HG02885 (cell line): ENCODE measurements around the gene PIGN.
"Not testable (repeated sequence)": the region's sequence is repeated elsewhere in the genome, so short reads cannot be mapped to it uniquely, and the experiment has no call there.

Experiments
- ATAC-seq: cut with Tn5 transposase; IDR thresholded peaks from one replicate; pipeline ENCODE4 v1.9.1; 2021; ENCODE audit warnings: mild to moderate bottlenecking; ENCODE audit not compliant: unreplicated experiment, poor library complexity

The PIGN gene

DNA sequence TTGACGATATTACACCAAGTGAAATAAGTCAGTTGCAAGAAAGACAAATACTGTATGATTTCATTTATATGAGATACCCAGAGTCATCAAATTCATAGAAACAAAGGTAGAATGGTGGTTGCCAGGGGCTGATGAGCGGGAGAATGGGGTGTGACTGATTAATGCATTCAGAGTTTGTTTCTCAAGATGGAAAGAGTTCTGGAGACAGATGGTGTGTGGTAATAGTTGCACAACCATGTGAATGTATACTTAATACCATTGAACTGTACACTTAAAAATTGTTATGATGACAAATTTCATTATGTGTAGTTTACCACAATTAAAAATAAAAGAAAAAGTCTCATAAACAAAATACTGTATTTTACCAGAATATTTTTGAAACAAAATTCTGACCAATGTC lies 117.3 kb downstream of the PIGN start:
- no peak for ATAC-seq

DNA sequence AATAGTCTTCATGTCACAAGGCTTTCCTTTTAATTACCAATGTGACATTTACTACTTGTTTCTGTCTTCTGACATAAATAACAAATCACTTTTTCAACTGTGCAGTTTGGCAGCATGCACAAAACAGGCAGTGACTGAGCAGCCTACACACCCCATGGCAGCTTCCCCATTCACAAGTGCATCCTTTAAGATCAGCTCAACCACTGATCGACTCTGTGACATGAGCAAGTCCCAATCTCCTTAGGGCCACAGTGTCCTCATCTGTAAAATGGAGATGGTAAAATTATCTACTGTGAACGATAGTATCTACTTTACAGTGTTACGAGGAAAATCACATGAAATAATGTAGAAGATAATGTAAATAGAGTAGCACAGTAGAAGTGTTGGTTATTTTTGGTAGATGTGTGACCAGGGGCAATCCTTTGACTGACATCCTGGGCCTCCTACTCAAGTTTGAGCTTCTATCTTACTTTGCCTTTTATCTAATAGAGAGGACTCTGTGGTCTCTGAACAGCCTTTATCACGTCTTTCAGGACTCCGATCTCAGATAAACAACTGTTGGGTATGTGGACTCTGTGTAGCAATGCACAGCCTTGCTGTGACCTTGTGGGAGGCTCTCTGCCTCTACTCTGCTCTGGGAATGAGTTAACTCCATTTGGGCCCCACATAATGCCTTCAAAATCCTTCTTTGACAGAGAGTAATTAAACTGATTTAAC lies 120.6 kb downstream of the PIGN start:
- ATAC-seq, result no peak

DNA sequence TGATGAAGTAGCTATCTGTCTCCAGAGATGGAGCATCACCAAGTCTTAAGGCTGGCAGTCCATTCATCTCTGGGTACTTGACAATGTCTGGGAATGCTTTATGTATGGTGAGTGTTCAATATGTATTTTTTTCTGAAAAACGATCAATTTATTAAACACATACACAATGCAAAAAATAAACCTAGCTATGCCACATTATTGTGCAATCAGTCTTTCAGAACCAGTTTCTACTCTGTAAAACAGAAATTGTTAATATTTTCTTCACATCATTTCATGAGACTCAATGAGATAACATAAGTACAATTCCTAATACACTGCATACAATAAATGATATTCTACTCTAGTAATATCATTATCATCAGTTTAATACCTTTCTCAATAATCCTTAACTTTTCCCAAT lies 122.5 kb downstream of the PIGN start:
- no peak for ATAC-seq

DNA sequence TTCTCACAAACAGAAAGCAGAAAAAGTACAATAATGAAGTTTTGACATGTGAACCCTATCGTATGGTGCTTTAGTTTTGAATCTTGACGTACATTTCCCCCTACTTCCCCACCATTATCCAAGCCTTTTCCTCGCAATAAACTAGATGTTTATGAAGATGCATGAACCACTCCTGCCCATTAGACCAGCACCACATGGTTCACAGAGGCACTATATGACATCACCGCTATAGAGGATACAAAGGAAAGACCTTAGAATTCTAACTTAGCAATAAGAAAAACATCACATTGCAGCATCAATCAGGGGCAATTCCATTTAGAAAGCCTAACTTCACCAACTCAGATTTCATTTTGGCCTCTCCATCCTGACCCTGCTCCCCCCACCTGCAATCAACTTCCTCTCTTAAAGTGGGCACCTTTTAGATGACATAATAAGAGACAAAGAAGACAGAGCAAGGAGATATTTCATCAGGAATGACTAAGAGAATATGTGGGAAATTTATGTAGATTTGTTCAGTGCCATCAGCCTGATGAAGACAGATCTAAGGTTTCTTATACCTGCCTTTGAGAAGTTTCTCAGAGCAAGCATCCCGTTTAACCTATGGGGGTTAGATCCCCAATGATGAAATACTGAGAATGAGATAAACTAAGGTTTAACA lies 124.9 kb downstream of the PIGN start:
- ATAC-seq, result no peak

DNA sequence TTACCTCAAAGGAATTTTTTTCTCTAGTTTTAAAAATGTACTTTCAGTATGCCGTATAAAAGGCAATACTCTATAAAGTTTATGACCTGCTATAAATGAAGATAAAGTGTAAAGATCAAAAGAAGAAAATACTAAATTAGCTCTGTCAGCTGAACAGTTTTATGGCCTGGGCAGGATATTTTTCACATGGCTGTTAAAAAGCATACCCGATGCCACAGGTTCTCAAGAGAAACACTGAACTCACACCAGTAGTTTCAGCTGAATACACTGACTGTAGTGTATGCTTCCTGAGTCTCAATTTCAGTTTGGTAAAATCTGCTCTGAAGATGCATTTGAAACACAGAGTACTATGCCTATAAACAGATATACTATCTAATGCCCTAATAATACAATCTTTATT lies 126.0 kb downstream of the PIGN start:
- no peak for ATAC-seq

DNA sequence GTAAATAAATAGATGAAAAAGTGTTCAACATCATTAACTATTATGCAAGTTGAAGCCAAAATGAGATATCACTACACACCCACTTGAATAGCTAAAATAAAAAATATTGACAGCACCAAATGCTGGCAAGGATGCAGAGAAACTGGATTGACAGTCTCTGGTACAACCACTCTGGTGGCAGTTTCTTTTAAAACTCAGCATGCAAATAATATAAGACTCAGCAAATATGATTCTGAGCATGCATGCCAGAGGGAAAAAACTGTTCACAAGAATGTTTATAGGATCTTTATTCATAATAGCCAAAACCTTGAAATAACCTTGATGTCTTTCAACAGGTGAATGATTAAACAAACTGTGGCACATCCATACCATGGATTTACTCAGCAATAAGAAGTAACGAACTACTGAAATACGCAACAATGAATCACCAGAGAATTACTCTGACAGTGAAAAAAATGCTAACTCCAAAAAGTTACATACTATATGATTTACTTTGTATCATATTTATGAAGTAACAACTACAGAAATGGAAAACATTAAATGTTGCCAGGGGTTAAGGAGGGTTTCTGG lies 131.8 kb downstream of the PIGN start:
- ATAC-seq, result no peak

DNA sequence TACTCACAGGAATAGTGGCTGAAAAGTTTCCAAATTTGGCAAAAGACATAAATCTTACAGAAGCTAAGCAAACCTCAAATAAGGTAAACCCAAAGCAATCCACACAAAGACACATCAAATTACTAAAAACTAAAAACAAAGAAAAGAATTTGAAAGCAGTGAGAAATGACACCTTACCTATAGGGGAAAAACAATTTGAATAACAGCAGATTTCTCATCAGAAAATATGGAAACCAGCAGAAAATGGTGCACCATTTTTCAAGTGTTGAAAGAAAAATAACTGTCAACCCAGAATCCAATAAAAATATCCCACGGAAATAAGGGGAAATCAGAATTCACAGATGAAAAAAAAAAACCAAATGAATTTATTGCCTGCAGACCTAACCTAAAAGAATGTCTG lies 138.6 kb downstream of the PIGN start:
- ATAC-seq, result no peak

DNA sequence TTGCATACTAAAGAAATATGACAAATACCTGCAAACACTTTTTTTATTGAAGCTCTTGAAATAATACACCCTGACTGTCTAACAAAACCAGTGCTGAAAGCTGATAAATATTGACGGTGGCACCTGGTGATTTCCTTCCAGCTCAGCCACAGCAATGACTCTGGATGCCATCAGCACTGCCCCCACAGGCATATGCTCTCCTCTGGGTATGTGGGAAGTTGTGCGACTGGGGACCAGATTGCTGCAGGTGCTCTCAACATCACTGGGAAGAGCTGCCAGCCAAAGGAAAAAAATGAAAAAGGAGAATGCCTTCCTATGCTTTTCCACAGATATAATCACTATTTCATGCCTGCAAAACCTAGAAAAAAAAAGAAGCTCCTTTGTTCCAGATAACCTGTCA lies 141.5 kb downstream of the PIGN start:
- no peak for ATAC-seq

DNA sequence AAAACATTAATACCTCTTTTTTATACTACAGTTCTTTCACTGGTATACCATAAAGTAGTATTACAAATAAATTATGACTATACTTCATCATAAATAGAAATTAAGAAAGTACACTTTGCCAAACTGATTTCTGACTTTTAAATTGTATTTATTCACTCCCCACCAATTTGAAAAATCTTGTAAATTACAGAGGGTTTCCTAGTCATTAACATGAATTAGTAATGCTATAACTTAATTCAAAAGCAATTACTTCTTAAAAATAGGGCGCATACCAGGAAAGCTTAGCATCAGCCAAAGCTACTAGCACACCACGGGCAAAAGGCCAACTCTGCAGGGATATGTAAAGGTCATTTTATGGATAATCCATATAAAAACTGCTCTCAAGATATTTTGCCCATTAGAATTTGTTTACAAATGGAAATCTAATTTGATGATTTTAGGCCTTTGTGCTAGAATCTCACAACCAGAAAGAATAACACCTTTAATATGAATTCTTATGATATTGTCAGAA lies 142.3 kb downstream of the PIGN start:
- ATAC-seq, result no peak

DNA sequence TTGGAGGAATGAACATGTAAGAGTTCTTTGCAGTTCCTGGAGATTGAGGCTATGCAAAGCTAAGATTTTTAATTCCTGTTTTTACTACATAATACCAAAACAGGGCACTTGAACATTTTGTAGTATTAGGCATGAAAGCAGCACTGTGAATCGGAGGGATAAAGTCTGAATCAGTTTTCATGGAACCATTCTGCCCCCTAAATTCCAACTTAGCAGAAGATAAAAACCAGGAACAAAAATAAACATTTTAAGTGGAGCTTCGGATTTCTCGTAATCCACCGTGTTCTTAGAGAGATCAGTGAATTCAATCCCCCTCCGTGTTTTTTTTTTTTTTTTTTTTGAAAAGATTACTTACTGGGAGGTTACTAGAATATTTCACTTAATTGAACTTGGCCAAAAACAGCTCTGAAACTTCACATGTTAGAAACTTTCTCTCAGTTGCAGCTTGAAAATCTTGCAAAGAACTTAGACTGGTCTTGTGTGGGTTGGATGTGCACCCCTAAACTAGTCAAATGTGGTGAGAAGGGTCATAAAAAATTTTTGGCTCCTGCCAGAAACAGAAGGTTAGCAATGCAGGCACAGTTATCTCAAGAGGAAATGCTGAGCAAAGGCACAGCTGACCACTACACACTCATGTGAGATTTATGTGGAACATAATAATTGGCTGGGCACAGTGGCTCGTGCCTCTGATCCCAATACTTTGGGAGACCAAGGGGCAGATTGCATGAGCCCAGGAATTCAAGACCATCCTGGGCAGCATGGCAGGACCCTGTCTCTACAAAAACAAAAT lies 148.7 kb downstream of the PIGN start:
- ATAC-seq, result no peak

DNA sequence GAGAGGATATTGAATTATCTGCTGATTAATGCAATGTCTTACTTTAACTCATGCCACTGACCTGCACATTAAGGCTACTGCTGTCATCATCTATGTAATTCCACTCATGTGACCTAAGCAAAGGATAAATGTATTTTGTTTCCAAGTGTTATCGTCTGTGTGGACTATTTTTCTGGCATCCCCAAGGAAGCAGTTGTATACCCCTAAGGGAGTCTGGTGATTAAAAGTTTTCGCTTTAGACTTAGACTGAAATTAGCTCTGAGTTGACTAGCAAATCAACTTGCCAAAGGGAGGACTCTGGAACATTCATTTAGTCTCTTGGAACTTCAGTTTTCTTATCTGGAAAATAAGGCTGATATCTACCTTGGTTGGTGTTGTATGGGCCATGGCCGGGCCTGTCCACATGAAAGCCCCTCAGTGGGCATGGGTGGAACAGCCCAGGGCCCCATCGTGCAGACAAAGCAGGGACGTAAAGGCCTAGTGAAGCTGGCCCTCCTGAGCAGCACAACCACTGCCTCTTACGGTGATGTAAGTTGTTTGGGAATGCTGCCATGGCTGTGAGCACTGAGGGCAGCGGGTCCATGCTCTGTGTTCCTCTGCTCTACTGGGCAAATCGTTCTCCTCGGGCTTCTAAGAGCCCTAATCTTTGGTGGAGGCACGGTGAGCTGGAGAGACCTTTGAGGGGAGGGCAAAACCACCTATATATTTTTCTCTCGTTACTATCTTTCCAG lies 149.7 kb downstream of the PIGN start:
- ATAC-seq, result no peak

DNA sequence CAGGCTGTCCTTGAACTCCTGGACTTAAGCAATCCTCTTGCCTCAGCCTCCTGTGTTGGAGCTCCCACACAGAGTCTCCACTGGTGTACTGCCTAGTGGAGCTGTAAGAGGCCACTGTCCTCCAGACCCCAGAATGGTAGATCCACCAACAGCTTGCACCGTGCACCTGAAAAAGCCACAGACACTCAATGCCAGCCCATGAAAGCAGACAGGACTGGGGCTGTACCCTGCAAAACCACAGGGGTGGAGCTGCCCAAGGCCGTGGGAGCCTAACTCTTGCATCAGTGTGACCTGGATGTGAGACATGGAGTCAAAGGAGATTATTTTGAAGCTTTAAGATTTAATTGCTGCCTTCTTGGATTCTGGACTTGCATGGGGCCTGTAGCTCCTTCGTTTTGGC lies 152.6 kb downstream of the PIGN start:
- ATAC-seq, result not testable (repeated sequence)

DNA sequence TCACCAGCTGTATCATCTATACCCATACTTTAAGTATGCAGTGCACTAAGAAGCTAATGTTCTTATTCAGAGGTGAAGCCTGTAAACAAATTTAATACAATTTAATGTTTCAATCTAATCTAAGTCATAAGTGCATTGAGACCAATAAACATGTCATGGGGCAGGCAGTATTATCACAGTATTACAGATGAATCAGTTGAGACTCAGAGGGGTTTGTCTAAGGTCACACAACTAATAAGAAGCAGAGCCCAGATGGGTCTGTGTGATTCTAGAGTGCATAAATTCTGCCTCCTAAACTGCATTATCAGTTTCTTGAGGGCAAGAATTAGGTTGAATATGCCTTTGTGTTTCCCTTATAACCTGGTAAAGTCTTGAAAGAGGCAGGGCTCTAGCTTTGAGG lies 153.1 kb downstream of the PIGN start:
- ATAC-seq, result no peak

DNA sequence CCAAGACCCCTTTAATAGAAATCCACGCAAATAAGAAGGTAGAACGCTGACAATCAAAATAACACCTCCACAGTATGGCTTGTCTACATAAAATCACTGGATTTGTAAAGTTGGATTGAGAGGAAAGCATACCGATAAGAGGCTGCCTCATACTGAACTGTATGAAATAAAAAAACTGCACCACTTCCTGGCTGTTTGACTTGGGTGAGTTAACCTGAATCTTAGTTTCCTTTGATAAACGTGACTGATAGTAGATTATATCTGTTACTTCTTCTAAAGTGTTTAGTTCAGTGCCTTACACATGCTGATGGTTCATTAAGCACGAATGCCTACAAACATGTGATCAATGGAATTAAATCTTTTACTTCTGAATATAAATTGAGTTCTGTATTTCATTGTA lies 153.6 kb downstream of the PIGN start:
- ATAC-seq, result no peak

DNA sequence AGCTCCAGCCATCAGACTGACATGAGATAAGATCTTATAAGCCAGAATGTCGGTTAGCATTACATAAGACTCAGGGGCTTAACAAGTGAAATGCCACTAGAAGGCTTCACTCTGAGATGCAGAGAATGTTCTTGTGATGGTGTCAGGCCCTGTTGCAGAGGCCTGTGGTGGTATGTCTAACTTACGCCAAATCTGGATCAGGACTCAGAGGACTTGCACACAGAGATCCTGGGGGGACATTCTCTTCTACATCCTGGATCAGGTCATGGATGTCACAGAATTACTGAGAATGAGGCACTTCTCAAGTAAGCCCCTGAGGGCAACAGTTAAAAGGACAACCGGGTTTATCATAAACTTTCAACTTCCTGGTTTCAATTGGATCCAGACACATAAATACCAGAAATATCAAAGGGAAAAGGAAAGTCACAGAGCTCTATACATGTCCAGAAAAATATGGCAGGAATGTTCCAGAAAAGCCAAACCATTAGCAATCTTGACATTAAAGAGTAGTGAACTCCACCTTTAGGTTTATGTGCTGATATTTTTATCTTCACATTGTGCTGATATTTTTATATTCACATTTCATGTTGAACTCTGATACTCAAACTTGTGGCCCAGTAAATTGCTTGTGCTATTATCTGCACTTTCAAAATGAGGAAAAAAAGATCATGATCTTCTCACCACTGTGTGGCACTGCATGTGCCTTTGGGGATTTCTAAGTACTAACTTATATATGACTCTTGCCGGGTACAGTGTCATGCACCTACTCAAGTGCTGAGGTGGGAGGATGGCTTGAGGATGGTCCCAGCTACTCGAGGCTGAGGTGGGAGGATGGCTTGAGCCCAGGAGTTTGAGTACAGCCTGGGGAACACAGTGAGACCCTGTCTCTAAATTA lies 156.5 kb downstream of the PIGN start:
- ATAC-seq, result no peak

DNA sequence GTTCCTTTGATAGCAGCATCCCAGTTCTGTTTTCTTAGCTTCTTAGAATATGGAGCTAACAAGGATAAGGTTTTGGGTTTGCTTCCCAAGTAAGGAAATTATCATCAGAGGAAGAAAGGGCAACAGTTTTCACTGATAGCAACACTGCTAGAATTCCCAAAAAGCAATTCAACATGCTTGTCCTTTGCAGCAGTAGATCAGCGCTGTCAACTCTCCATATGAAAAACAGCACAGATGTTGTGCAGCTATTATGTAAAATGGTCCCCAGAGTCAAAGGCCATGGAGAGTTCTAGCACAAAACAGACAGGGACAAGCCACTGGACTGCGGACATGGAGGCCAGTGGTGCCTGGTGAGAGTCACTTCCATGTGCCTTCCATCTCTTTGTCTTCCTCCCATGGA lies 158.1 kb downstream of the PIGN start:
- no peak for ATAC-seq

DNA sequence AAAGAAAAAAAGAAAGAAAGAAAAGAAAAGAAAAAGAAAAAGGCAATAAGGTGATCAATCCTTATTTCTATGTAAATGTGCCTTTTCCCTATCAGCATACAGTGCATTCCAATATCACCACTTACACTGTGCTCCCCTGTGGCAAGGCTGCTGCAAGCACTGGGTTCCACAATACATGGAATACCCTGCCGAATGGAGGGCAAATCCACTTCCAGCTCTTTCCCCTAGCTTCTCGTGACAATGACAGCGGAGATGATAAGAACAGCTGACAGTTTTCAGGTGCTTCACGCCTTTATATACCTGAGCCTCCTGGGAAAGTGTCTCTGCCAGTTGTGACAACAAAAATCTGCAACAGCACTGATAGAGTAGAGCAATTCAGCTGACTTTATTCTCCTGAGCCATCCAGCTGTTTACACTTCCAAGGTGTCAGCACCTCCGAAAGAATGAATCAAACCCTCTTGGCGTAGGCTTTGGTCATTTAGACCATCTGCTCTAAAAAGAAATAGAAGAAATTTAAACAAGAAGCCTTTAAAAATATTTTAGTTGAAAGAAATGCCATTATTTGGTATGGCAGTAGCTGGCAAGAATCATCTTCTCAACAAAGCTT lies 158.8 kb downstream of the PIGN start:
- ATAC-seq, result no peak

DNA sequence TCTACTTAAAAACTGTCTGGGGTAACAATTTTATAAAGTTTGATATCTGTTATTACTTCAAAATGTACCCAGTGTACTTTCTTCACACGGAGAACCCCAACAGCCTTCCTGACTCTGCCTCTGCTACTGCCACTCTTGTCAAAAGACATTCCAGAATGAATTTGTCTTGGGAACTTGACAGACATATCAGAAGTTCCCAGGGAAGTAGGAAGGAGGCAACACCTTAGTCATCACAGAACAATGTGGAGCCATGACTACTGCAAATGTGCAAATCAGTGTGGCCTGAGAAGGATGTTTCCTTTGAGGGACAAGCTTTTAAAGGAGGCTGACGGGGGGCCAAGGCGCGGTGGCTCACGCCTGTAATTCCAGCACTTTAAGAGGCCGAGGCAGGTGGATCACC lies 160.3 kb downstream of the PIGN start:
- no peak for ATAC-seq

DNA sequence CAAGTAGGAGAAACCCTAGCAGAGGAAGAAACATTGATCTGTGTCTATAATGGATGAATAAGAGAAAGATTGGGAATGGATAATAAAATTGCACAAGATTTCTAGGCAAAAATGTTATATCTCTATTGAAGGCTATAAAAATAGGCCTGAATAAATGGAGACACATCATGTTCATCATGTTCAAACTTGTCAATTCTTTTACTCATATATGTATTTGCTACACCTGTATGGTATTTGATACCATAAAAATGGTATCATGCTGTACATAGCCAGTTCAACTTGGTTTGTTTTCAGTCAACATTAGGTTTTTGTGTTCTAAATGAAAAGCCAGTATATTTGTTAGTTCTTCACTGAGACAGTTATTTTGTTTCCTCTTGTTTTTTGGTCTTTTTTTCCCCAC lies 161.9 kb downstream of the PIGN start:
- no peak for ATAC-seq
